HG02571 (cell line): ENCODE data around the gene STK36.
"Not testable (repeated sequence)": the region's sequence is repeated elsewhere in the genome, so short reads cannot be mapped to it uniquely, and the experiment has no call there.

Source experiments
- ATAC-seq: cut with Tn5 transposase; IDR thresholded peaks from one replicate; pipeline ENCODE4 v1.9.1; 2021; ENCODE audit warnings: mild to moderate bottlenecking, moderate library complexity; ENCODE audit not compliant: unreplicated experiment

The STK36 gene

GRCh38 chr2:218659258-218659987 is 12.5 kb upstream of the STK36 start, which contains the start of the genes BCS1L and ZNF142:
TSS of gene BCS1L (plus strand) at chr2:218659683. CDS start at chr2:218660988, 1,305 bp downstream.
TSS of gene ZNF142 (minus strand) at chr2:218659623. CDS start at chr2:218656429, 3,194 bp downstream.
- ATAC-seq = peak; percentile 96

DNA sequence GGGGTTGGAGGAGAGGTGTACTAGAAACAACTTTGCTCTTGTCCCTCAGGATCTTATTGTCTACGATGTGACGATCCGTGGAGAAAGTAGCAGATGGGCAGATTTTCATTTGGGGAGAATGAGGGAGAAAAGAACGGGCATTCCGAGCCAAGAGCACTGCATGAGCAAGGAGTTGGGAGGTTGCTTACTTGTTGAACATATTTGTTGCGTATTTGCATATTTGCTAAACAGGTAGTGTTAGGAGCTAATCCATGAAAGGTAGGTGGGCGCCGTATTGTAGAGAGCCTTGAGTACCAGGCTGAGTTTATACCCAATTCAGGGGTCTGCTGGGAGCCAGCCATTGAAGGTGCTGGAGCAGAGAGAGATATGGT is 11.9 kb upstream of the STK36 start:
- no peak for ATAC-seq

DNA sequence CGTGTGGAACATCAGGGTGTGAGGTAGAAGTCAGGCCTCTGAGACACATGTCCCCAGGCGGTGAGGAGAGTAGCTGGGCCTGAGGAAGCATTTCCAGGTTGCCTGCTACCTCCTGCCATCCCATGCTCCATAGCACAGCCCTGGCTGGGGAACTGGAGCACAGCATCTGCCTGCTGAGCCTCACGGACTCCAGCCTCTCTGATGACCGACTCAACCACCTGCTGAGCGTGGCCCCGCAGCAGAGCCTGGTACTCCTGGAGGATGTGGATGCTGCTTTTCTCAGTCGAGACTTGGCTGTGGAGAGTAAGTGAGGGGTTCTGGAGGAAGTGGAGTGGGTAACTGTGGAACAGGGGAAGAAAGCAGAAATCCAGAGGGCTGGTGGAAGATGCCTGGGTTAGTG is 9.5 kb upstream of the STK36 start:
- no peak for ATAC-seq

DNA sequence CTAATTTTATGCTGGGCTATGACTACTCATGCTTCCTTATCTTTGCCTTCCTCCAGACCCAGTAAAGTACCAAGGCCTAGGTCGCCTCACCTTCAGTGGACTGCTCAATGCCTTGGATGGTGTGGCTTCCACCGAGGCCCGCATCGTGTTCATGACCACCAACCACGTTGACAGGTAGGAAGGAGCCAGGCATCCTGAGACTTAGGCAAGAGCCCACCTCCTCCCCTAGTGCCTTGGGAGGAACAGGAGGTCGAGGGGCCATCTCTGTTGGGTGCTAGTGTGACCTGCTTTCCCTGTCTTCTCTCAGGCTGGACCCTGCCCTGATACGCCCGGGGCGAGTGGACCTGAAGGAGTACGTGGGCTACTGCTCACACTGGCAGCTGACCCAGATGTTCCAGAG is 9.1 kb upstream of the STK36 start:
- ATAC-seq = no peak

- no peak for ATAC-seq
Observed at GRCh38 chr2:218663901-218664300, 8.0 kb upstream of the STK36 start.

GRCh38 chr2:218664653-218665052 is 7.2 kb upstream of the STK36 start:
- ATAC-seq = no peak

GRCh38 chr2:218671097-218671653 is 711 bp upstream of the STK36 start:
- ATAC-seq = no peak

- ATAC-seq = no peak
Observed at GRCh38 chr2:218679119-218679518, 7.2 kb downstream of the STK36 start.

DNA sequence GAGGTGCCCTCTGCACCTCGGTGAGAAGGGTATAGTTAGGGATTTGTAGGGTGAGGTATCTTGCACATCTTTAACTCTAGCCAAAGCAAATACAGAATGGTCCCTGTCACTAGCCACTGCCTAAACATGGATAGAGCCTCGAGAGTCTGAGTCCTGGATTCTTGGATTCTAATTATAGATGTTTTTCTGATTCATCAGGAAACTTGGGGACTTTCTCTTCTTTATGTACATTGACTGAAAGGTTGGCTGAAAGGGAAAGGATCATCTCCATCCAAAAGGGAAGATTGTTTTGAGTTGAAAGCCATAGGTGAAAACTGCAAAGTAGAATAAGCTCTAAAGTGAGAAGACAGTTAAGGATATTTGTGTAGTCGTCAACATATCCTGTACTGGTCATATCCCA is 8.2 kb downstream of the STK36 start:
- no peak for ATAC-seq

- not testable (repeated sequence) for ATAC-seq
Observed at GRCh38 chr2:218687400-218688060, 15.6 kb downstream of the STK36 start.

- ATAC-seq = no peak
Observed at GRCh38 chr2:218691234-218691633, 19.3 kb downstream of the STK36 start.

DNA sequence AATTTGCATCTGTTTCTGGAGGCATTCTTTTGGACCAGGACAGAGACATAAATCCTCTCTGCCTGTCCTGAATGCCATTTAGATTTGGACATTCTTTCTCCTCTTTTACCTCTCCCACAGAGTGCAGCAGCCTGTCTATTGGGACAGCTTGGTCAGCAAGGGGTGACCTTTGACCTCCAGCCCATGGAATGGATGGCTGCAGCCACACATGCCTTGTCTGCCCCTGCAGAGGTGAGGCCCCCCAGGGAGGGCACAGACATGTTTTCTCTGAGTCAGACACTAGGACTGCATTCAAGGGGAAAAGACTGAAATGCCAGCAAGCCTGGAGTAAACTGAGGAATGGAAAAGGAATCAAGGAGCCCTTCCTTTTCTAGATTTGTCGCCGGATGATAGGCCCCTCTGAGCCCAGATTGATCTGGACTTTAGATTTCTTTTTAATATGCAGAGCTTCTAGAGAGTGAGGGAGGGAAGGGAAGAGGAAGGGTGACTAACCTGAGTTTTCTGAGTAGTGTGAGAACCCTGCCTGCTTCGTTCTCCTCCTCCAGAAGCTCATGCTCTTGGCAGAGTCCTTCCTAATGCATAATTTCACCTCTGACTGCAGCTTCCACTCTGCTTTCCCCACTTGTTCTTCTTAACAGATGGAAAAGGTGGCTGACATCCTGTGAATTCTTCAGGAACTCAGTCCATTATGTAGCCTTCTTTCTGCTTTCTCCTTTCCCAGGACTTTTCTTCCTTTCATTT is 22.7 kb downstream of the STK36 start:
- ATAC-seq = no peak

- no peak for ATAC-seq
Observed at GRCh38 chr2:218698885-218699284, 27.0 kb downstream of the STK36 start.

- no peak for ATAC-seq
Observed at GRCh38 chr2:218701806-218702205, 29.9 kb downstream of the STK36 start.

- ATAC-seq = no peak
Observed at GRCh38 chr2:218703341-218703740, 31.5 kb downstream of the STK36 start.

DNA sequence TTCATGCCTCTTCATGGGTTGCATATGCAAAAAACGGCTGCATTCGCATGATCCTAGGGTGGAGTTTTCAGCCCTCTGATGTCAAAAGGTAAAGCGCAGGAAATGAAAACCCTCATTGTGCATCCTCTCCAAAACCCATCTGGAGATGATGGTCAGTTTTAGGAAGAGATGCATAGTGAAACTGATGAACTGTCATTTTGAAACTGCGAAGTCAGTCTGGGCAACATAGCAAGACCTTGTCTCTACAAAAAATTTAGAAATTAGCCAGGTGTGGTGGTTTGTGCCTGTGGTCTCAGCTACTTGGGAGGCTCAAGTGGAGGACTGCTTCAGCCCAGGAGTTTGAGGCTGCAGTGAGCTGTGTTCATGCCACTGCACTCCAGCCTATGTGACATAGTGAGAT is 36.2 kb downstream of the STK36 start:
- no peak for ATAC-seq

DNA sequence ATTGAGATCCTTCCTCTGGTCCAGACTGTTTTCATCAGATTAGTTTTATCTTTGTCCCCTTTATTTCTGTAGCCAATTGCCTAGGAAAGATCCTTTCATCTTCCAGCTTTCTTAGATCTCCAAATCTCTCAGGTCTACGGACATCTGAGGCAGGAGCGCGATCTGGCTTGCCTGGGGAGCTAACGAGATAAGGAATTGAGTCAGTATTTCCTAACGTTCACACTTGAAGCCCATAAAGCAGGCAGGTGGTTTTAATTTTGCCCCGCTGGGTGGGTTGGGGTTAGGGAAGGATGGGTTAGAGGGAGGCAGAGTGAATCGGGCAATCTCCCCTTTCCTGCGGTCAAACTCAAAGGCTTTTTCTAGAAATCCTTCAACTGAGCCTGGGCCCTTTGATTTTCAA is 38.0 kb downstream of the STK36 start:
- no peak for ATAC-seq

DNA sequence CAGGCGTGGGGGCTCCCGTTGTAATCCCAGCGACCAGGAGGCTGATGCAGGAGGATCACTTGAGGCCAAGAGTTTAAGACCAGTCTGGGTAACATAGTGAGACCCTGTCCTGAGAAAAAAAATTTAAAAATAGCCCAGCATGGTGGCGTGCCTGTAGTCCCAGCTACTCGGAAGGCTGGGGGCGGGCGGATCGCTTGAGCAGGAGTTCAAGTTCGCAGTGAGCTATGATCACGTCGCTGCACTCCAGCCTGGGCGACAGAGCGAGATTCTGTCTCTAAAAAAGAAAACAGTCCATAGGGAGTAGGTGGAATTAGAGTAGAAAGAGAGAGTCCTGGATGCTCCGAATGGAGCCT is 38.4 kb downstream of the STK36 start:
- no peak for ATAC-seq

GRCh38 chr2:218710687-218711549 is 39.0 kb downstream of the STK36 start, which contains the start of gene TTLL4:
TSS of gene TTLL4 (plus strand) at chr2:218710835. CDS start at chr2:218737677, 26,842 bp downstream.
- peak; percentile 93 for ATAC-seq

DNA sequence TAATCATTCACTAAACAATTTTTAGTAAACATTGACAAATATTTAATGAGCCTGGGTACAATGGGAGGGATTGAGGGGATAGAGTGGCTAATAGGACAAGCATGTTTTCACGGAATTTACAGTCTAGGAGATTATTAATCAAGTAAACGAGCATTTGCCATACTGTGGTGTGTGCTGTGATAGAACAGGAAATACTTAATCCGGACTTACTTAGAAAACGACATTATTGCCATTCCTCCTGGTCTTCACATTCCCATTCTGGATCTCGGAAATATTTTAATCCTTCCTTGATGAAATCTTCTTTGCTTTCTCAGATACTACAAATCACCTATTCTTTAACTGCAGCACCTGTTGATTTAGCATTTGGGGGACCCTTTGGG is 39.7 kb downstream of the STK36 start:
- no peak for ATAC-seq

DNA sequence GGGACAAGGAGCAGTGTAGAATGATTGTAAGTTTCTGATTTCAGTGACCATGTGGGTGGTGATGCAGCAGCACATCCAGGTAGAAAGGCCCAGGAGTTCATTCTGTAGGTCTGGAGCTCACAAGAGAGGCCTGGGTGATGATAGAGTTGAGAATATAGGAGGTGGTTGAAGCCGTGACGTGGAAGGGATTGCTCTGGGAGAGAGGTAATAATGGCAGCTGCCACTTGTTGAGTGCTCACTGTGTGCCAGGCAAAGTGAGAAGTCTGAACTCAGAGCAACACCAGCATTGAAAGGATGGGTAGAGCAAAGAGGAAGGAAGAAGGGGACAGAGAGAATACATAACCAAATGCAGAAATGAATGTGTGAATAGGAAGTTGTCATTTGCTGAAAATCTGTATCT is 42.0 kb downstream of the STK36 start:
- ATAC-seq = no peak
